Activated CD4-positive, alpha-beta memory T cell treated with anti-CD3 and anti-CD28 coated beads, Interleukin-2, amount 10 ng/mL, durations not matched to agents 7 days and 5 days (primary cell): ENCODE data around the gene POLD2. TPM values are rescaled to one million over a fixed set of nuclear protein-coding genes. Genes with fewer than 3 reads are reported as not detected.
"Not testable (repeated sequence)": the region's sequence is repeated elsewhere in the genome, so short reads cannot be mapped to it uniquely, and the experiment has no call there.

Experiments used
- CTCF ChIA-PET: fragments of 350-600 bp; sonication (Branson Sonifier 250); formaldehyde crosslinking; loops from one replicate; lab custom pipeline; 2021; ENCODE audit warnings: antibody characterized with exemption, inconsistent platforms; lab: Charles Lee
- POLR2A ChIA-PET: fragments of 350-600 bp; sonication (Branson Sonifier 250); formaldehyde crosslinking; loops from one replicate; lab custom pipeline; 2021; ENCODE audit warnings: antibody characterized with exemption; lab: Charles Lee
- DNase-seq: peaks from one replicate; pipeline ENCODE4 v3.0.0-alpha.2; 2020
- H3K27ac Mint-ChIP-seq: one replicate; pipeline ENCODE4 v1.8.0; 2021; ENCODE audit warnings: mild to moderate bottlenecking, mixed read lengths
- H3K27me3 Mint-ChIP-seq: one replicate; pipeline ENCODE4 v1.8.0; 2021; ENCODE audit warnings: mixed read lengths
- H3K36me3 Mint-ChIP-seq: one replicate; pipeline ENCODE4 v1.8.0; 2021; ENCODE audit warnings: low read depth, mixed read lengths
- H3K4me1 Mint-ChIP-seq: one replicate; pipeline ENCODE4 v1.8.0; 2021; ENCODE audit warnings: mixed read lengths
- H3K4me3 Mint-ChIP-seq: one replicate; pipeline ENCODE4 v1.8.0; 2021; ENCODE audit warnings: mild to moderate bottlenecking, mixed read lengths
- H3K9me3 Mint-ChIP-seq: one replicate; pipeline ENCODE4 v1.8.0; 2021; ENCODE audit warnings: mixed read lengths
- total RNA-seq, 2 experiments: library from RNA; stranded (reverse); gene quantifications; one replicate each; pipeline ENCODE4 v1.2.3, GENCODE V29; 2021

The POLD2 gene
- total RNA-seq, 2 experiments from 2014 or later = 82.3 to 84.6 TPM

DNA sequence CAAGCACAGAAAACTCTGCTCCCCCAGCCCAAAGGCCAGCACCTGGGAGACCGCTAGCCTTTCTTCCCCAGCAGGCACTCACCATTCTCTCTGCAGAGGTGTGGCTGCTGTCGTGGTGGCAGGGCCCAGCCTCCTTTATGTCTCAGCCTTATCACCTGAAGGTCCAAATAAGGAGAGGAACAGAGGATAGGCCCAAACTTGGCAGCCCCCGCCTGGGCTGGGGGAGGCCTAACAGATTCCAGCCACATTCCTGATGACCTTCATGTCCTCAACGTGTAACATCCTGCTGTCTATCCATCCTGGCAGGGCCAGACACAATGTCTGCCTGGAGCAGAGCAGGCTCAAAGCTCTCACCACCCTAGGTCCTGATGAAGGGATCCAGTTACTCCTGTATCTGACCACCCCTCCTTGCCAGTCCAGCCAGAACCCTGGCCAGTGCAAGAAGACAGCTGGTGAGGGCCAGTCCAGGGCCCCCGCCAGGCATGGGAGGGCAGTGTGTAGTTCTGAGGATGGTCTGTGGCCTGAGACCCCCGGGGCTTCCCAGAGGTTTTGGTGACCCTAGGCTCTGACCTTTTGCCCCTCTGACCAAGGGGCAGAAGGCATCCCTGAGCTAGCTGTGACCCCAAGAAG is 18.0 kb upstream of the POLD2 start, which contains the start of gene MYL7:
Gene MYL7 (minus strand): TSS at position 112 of the 630 bp plus-strand sequence. CDS start 27 bp downstream, at position 85.
- peaks cover 6% of the 10 kb centered on the region for H3K4me1 Mint-ChIP-seq
- H3K36me3 Mint-ChIP-seq = no peaks in the 10 kb centered on the region
- no peaks in the 10 kb centered on the region for H3K9me3 Mint-ChIP-seq
- H3K27ac Mint-ChIP-seq = no peak within 1 kb of the TSS
- no peak within 1 kb of the TSS for H3K4me3 Mint-ChIP-seq
- CTCF ChIA-PET = no interaction called here
- no peak for DNase-seq
- POLR2A ChIA-PET = no interaction called here
- peaks cover 17% of the 10 kb centered on the region for H3K27me3 Mint-ChIP-seq

DNA sequence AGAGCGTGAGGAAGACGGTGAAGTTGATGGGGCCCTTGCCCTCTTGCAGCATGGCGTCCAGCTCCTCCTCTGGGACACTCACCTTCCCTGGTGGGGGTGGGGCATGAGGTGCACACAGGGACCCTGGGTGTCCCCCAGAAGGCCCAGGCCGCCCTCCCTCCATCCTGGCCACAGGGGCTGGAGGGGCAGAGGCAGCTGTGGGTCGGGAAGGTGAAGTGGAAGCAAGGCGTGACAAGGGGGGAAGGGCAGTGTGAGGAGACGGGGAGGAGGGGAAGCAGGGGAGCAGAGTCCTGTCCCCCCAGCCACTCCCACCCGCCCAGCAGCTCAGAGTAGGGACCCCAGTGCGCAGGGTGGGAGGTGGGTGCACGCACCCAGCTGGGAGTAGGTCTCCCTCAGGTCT is 17.0 kb upstream of the POLD2 start:
- POLR2A ChIA-PET = interaction anchor here (1.0 kb wide), 1 partner anchor 11 kb away, joined by 3 read pairs; no protein-coding TSS in a partner anchor
- H3K4me1 Mint-ChIP-seq = peaks cover 1% of the 10 kb centered on the region

DNA sequence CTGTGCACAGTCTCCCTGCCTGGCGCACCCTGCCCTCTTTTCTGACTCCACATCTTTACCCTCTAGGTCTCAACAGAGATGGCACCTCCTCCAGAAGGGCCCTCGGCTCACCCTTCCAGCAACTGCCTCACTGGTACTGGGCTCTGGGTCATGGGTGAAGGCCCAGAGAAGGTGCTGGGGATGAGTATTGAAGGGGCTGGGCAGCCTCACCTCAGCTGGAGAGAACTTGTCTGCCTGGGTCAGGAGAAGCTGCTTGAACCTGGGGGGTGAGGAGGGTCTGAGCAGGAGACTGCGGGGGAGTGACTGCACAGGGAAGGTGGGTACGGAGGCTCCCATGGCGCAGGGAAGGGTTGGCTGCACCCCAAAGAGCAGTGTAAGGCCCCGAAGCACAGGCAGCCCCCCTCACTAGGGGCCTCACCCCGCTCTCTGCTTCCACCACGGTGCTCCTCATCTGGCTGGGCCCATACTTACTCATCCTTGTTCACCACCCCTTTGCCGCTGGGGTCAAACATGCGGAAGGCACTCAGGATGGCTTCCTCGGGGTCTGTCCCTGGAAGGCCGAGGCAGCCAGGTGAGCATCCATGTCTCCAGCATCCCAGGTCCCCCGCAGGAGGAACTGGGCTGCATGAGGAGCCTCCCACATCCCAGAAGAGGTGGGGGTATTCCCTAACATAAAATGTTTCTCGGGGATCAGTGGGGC is 16.1 kb upstream of the POLD2 start:
- peaks cover 7% of the 10 kb centered on the region for H3K27me3 Mint-ChIP-seq
- H3K36me3 Mint-ChIP-seq = no peaks in the 10 kb centered on the region
- peaks cover 1% of the 10 kb centered on the region for H3K4me1 Mint-ChIP-seq
- no peak overlapping the region for H3K27ac Mint-ChIP-seq
- H3K4me3 Mint-ChIP-seq = no peak overlapping the region
- ChIA-PET POLR2A (interaction anchor here (1.0 kb wide), 1 partner anchor 11 kb away, joined by 3 read pairs; no protein-coding TSS in a partner anchor), CTCF (no interaction called here)
- no peak for DNase-seq
- H3K9me3 Mint-ChIP-seq = no peaks in the 10 kb centered on the region

More for the DNA sequence above, 17.0 kb upstream of the POLD2 start:
- Mint-ChIP-seq H3K4me3 (no peak overlapping the region), H3K9me3 (no peaks in the 10 kb centered on the region), H3K27me3 (peaks cover 15% of the 10 kb centered on the region), H3K27ac (no peak overlapping the region), H3K36me3 (no peaks in the 10 kb centered on the region)
- no peak for DNase-seq
- CTCF ChIA-PET = no interaction called here

DNA sequence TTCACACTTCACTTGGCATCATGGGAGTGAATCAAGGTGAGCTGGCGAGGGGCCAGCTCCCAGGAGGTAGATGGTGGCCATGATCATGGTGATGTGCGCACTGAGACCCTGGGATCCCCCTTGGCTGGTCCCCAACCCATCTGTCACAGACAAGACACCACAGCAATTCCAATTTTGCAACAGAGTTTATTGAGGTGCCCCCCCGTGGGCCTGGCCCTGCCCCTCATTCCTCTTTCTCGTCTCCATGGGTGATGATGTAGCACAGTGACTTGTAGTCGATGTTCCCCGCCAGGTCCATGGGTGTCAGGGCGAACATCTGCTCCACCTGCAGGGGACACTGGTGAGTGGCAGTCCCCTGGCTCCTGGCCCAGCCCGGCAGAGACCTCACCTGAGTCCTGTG is 15.3 kb upstream of the POLD2 start:
- ChIA-PET POLR2A (no interaction called here), CTCF (no interaction called here)
- no peaks in the 10 kb centered on the region for H3K9me3 Mint-ChIP-seq
- no peak overlapping the region for H3K4me3 Mint-ChIP-seq
- H3K4me1 Mint-ChIP-seq = peaks cover 1% of the 10 kb centered on the region
- H3K36me3 Mint-ChIP-seq = no peaks in the 10 kb centered on the region
- no peak for DNase-seq
- no peak overlapping the region for H3K27ac Mint-ChIP-seq
- H3K27me3 Mint-ChIP-seq = peaks cover 4% of the 10 kb centered on the region

DNA sequence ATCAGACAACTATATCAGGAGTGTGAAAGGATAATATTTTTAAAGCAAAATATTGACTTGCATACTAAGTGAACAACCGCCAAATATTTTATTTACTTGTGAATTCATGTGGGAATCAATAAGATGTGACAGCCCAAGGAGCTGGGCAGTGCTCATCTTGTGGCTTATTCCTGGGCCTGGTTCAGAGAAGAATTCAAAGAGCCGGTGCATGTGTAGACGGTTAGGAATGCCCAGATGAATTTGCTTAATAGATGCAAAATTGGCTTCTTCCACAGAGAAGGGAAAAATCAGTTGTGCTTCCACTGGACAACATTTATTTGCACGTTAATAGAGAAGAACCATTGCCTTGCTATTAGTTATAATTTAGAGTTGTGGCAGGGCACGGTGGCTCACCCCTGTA is 13.4 kb upstream of the POLD2 start:
- ChIA-PET POLR2A (no interaction called here), CTCF (no interaction called here)
- no peak for DNase-seq

DNA sequence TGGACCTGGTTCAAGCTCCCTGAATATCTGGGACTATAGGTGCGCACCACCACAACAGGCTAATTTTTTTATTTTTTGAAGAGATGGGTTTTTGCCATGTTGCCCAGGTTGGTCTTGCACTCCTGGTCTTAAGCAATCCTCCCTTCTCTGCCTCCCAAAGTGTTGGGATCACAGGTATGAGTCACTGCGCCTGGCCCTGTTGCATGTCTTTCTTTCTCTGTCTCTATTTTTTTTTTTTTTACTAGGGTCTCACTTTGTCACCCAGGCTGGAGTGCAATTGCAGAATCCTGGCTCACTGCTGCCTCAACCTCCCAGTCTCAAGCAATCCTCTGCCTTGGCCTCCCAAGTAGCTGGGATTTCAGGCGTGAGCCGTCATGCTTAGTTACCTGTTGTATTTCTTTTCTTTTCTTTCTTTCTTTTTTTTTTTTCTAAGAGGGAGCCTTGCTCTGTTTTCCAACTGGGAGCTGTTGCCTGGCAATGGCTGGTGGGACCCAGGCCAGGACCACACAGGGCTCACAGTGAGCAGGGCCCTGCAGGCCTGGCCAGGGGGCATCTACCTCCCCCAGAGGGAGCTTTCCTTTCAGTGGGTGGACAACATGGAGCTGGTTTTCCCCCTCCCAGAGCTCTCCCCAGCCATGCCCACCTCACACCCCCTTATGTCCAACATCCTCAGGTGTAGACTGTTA is 11.7 kb upstream of the POLD2 start:
- Mint-ChIP-seq H3K27me3 (no peaks in the 10 kb centered on the region), H3K9me3 (no peaks in the 10 kb centered on the region), H3K27ac (no peak overlapping the region), H3K4me3 (no peak overlapping the region), H3K4me1 (peaks cover 5% of the 10 kb centered on the region), H3K36me3 (no peaks in the 10 kb centered on the region)
- CTCF ChIA-PET = no interaction called here
- no peak for DNase-seq
- POLR2A ChIA-PET = no interaction called here

More for the DNA sequence above, 13.4 kb upstream of the POLD2 start:
- Mint-ChIP-seq H3K27me3 (no peaks in the 10 kb centered on the region), H3K9me3 (no peaks in the 10 kb centered on the region), H3K4me1 (peaks cover 1% of the 10 kb centered on the region), H3K27ac (no peak overlapping the region), H3K4me3 (no peak overlapping the region), H3K36me3 (no peaks in the 10 kb centered on the region)

DNA sequence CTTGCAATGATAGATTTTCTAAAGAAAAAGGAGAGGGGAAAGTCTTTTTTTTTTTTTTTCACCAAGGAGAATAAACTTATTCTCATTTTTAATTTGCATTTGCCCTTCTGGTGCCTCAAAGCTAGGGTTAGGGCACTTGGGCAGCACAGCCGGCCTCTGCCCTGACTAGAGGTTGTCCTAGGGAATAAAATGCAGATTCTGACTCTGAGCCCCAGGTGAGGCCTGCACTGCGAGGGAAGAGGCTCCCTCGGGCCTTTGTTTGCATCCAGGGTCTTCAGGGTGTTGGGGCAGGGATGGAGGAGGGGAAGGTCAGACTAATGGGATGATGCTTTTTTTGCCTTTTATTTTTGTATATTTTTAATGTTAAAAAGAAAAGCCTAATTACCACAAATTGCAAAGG is 9.9 kb upstream of the POLD2 start:
- Mint-ChIP-seq H3K4me3 (no peak overlapping the region), H3K27me3 (no peaks in the 10 kb centered on the region), H3K4me1 (peaks cover 9% of the 10 kb centered on the region), H3K9me3 (no peaks in the 10 kb centered on the region), H3K36me3 (no peaks in the 10 kb centered on the region), H3K27ac (no peak overlapping the region)
- ChIA-PET POLR2A (no interaction called here), CTCF (no interaction called here)
- no peak for DNase-seq

DNA sequence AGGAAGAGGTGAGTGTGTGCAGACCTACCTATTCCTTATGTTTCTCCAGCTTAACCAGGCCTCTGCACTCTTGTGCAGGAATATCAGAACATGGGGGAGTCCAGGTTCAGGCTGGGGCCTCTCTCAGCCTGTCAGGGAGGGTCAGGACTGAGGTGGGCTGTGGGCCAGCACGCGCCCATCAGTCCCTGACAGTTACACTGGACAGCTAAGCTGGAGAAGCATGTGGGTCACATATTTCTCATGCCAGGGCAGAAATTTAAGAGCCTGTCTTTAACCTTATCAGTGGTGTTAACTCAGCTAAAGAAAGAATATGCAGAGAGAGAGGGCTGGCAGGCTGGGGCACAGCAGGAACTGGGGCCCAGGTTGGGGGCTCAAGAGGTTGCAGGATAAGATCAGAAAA is 8.7 kb upstream of the POLD2 start:
- H3K36me3 Mint-ChIP-seq = no peaks in the 10 kb centered on the region
- no peak overlapping the region for H3K27ac Mint-ChIP-seq
- H3K9me3 Mint-ChIP-seq = no peaks in the 10 kb centered on the region
- CTCF ChIA-PET = no interaction called here
- DNase-seq = no peak
- POLR2A ChIA-PET = interaction anchor here (1.4 to 1.9 kb wide), 2 partner anchors 10 to 15 kb away, joined by 4 to 8 read pairs; no protein-coding TSS in a partner anchor
- no peak overlapping the region for H3K4me3 Mint-ChIP-seq
- peaks cover 3% of the 10 kb centered on the region for H3K27me3 Mint-ChIP-seq
- peaks cover 7% of the 10 kb centered on the region for H3K4me1 Mint-ChIP-seq

DNA sequence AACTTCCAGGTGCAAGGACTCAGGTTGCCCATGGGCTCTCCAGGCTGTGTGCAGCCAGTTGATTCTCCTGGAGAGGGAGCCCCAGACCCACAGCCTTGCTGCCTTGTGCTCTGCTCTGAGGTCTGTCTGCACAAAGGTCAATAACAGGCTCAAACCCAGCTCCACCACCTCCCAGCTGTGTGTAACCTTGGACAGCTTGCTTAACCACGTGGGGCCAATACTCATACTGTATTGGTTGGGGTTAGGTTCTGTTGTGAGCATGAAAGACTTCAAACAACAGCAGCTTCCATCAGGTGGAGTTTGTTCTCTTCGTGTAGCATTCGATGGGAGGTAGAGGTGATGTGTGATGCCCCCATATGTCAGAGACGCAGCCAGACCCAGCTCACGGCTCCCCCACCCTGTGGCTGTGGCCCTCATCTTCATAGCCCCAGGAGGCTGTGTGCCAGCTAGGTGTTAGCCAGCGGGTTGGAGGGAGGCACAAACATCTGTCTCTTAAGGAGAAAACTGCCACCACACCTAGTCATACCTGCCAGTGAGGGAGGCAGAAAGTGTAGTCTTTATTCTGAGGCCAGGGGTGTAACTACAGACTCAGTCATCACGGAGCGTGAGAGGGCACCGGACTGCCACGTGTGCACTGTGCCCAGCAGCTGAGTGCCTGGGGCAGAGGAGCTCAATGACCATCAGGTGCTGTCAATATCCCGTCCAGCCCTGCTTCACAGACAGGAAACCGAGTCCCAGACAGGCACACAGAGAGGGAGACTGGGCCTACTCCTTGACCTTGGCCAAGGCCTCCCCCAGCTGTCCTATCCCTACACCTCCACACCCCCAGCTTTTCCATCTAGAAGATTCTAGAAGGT is 8.1 kb upstream of the POLD2 start:
- Mint-ChIP-seq H3K36me3 (no peaks in the 10 kb centered on the region), H3K27me3 (peaks cover 9% of the 10 kb centered on the region), H3K4me1 (peaks cover 7% of the 10 kb centered on the region), H3K4me3 (no peak overlapping the region), H3K27ac (no peak overlapping the region), H3K9me3 (no peaks in the 10 kb centered on the region)
- POLR2A ChIA-PET = interaction anchor here (1.4 to 1.9 kb wide), 2 partner anchors 9 to 15 kb away, joined by 4 to 8 read pairs; no protein-coding TSS in a partner anchor
- no peak for DNase-seq
- CTCF ChIA-PET = no interaction called here

DNA sequence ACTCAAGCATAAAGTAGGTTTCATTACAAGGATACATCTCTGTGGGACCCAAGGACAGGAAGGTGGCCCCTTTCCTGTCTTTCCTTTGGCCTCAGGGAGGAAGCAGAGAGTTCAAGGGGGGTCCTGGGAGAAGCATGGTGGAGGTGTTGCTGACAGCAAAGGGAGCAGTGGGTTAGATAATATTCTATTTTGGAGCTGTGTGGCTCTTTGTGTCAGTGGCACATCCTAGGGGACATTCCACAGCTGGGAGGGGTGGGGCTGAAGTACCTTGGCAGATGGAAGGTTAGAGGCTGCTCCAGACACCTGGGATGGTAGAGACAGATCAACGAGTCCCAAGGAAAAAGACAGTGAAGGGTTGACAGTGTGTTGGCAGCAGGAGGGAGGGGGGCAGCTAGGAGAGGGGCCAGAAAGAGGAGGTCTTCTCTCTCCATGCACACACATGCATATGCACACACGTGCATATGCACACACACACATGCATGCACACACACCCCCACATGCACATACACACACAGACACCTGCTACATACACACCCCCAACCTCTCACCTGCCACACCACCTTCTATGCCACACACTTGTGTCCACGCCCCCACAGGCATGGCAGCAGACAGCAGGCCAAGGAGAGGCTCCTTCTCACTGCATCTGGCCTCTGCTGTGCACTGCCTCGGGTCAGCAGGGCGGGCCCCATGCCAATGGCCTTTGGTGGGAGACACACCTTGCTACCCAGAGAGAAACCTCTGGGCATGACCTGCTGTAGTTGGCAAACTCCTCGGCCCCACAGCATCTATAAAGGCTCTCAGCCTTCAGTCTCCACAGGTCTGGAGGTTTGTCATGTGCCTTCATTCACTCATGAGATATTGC is 5.6 kb upstream of the POLD2 start:
- POLR2A ChIA-PET = no interaction called here
- no peak for DNase-seq
- Mint-ChIP-seq H3K4me1 (peaks cover 10% of the 10 kb centered on the region), H3K36me3 (no peaks in the 10 kb centered on the region), H3K4me3 (no peak overlapping the region), H3K27ac (no peak overlapping the region), H3K9me3 (no peaks in the 10 kb centered on the region), H3K27me3 (peaks cover 14% of the 10 kb centered on the region)
- CTCF ChIA-PET = no interaction called here

DNA sequence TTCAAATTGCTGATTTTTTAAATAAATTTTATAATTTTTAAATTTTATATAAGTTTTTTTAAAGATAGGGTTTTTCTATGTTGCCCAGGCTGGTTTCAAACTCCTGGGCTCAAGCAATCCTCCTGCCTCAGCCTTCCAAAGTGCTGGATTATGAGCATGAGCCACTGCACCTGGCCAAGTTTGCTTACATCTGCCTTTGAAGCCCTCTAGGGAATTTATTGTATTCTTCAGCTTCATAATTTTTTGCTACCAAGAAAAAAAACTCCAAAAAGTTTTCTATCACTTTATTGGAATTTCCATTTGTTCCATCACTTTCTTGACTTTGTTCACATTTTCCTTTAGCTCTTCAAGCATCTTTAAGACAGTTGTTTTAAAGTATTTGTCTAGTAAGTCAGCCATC is 3.8 kb upstream of the POLD2 start:
- no peak for DNase-seq
- peaks cover 14% of the 10 kb centered on the region for H3K27me3 Mint-ChIP-seq
- CTCF ChIA-PET = interaction anchor here (0.6 kb wide), 1 partner anchor 351 kb away, joined by 6 read pairs; no protein-coding TSS in a partner anchor
- no peaks in the 10 kb centered on the region for H3K36me3 Mint-ChIP-seq
- POLR2A ChIA-PET = no interaction called here
- H3K4me1 Mint-ChIP-seq = peaks cover 18% of the 10 kb centered on the region
- no peak overlapping the region for H3K27ac Mint-ChIP-seq
- H3K9me3 Mint-ChIP-seq = no peaks in the 10 kb centered on the region
- H3K4me3 Mint-ChIP-seq = no peak overlapping the region

DNA sequence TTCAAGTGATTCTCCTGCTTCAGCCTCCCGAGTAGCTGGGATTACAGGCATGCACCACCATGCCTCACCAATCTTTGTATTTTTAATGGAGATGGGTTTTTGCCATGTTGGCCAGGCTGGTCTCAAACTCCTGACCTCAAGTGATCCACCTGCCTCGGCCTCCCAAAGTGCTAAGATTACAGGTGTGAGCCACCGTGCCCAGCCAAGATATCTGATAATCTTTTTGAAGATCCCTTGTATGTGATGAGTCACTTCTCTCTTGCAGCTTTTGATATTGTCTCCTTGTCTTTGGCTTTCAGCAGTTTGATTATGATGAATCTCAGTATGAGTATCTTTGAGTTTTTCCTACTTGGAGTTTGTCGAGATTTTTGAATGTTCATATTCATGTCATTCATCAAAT is 3.2 kb upstream of the POLD2 start:
- H3K9me3 Mint-ChIP-seq, POLR2A ChIA-PET, H3K4me3 Mint-ChIP-seq, H3K27ac Mint-ChIP-seq, H3K36me3 Mint-ChIP-seq, DNase-seq: not testable (repeated sequence)
- CTCF ChIA-PET = interaction anchor here (0.6 kb wide), 1 partner anchor 351 kb away, joined by 6 read pairs; no protein-coding TSS in a partner anchor
- H3K4me1 Mint-ChIP-seq = peaks cover 23% of the 10 kb centered on the region
- H3K27me3 Mint-ChIP-seq = peaks cover 14% of the 10 kb centered on the region
